ENCODE data around the gene MTMR6. TPM values are rescaled to one million over a fixed set of nuclear protein-coding genes. Genes with fewer than 3 reads are reported as not detected.

MTMR6 gene
- total RNA-seq, 1 experiment from 2014 or later = 9.7 TPM

GRCh38 chr13:25286308-25286968, 850 bp downstream of the MTMR6 start:
- no peak for TF ChIP-seq CTCF (IDR thresholded peaks at IDR 0.05)
- no peak for TF ChIP-seq POLR2AphosphoS5 (IDR thresholded peaks at IDR 0.05; ENCODE audit: low read depth, low read length)
- TF ChIP-seq, protein P1, sequence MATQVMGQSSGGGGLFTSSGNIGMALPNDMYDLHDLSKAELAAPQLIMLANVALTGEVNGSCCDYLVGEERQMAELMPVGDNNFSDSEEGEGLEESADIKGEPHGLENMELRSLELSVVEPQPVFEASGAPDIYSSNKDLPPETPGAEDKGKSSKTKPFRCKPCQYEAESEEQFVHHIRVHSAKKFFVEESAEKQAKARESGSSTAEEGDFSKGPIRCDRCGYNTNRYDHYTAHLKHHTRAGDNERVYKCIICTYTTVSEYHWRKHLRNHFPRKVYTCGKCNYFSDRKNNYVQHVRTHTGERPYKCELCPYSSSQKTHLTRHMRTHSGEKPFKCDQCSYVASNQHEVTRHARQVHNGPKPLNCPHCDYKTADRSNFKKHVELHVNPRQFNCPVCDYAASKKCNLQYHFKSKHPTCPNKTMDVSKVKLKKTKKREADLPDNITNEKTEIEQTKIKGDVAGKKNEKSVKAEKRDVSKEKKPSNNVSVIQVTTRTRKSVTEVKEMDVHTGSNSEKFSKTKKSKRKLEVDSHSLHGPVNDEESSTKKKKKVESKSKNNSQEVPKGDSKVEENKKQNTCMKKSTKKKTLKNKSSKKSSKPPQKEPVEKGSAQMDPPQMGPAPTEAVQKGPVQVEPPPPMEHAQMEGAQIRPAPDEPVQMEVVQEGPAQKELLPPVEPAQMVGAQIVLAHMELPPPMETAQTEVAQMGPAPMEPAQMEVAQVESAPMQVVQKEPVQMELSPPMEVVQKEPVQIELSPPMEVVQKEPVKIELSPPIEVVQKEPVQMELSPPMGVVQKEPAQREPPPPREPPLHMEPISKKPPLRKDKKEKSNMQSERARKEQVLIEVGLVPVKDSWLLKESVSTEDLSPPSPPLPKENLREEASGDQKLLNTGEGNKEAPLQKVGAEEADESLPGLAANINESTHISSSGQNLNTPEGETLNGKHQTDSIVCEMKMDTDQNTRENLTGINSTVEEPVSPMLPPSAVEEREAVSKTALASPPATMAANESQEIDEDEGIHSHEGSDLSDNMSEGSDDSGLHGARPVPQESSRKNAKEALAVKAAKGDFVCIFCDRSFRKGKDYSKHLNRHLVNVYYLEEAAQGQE (IDR thresholded peaks at IDR 0.05; ENCODE audit: insufficient read depth in 1 of 2, low read depth in 2 of 2, low read length in 1 of 2) = no peak
- no peak for TF ChIP-seq SIN3A (IDR thresholded peaks at IDR 0.05; ENCODE audit: borderline replicate concordance, insufficient read depth, low read depth, low read length)
- TF ChIP-seq TCF7L2 (IDR thresholded peaks at IDR 0.05; ENCODE audit: low read depth, low read length) = no peak
- BruUV-seq (replicated peaks) = TSS peak; percentile 77
- in situ Hi-C loops (cut with HindIII; ENCODE audit: low pct_unique_long_range_greater_than_20kb, low sequenced_read_pairs) = no loop called here
- ATAC-seq = peak; percentile 56
- Histone ChIP-seq H3K4me3 (ENCODE audit: low read depth in 2 of 2, low read length in 2 of 2) (peak overlapping the region; percentile 80 to 86), H3K36me3 (ENCODE audit: control insufficient read depth, insufficient read depth, low read length) (peaks cover 4% of the 10 kb centered on the region; the same call in 1 of the 2 replicates), H3K9me3 (ENCODE audit: control insufficient read depth, insufficient read depth, low read depth, low read length) (no peaks in the 10 kb centered on the region), H3K27ac (ENCODE audit: low read length) (peak overlapping the region; percentile 86), H3K4me1 (ENCODE audit: control insufficient read depth, insufficient read depth, low read length) (no peaks in the 10 kb centered on the region; the same call in 1 of the 2 replicates), H3K27me3 (ENCODE audit: control insufficient read depth, insufficient read depth, low read length) (no peaks in the 10 kb centered on the region)
- intact Hi-C loops (cut with micrococcal nuclease; ENCODE audit: unreplicated experiment) = no loop called here
- ChIA-PET POLR2A (interaction anchor here (0.6 kb wide), 1 partner anchor 14 kb away, joined by 3 read pairs; no protein-coding TSS in a partner anchor), CTCF (no interaction called here)
- DNase-seq (ENCODE audit: low read depth, low spot score) = no peak

DNA sequence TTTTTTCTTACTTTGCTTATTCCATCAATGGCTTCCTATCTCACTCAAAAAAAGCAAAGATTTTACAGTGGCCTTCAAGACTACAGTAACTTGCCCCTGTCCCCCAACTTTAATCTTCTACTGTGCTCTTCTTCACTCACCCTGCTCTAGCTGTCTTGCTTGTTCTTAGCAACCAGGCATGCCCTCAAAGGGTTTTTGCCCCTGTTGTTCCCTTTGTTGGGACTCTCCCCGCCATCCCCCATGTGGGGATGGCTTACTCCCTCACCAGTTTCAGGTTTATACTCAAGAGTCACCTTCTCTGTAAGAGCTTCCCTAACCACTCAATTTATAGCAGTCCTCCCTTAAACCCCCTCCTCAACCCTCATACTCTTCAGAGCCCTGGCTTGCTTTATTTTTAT, 5.4 kb downstream of the MTMR6 start:
- DNase-seq (ENCODE audit: low read depth, low spot score) = no peak
- CTCF ChIA-PET = no interaction called here
- ATAC-seq = no peak
- Histone ChIP-seq H3K27ac (ENCODE audit: low read length) (no peak overlapping the region), H3K36me3 (ENCODE audit: control insufficient read depth, insufficient read depth, low read length) (peaks cover 3% of the 10 kb centered on the region; the same call in 1 of the 2 replicates), H3K4me3 (ENCODE audit: low read depth in 2 of 2, low read length in 2 of 2) (no peak overlapping the region), H3K9me3 (ENCODE audit: control insufficient read depth, insufficient read depth, low read depth, low read length) (no peaks in the 10 kb centered on the region), H3K4me1 (ENCODE audit: control insufficient read depth, insufficient read depth, low read length) (no peaks in the 10 kb centered on the region; the same call in 1 of the 2 replicates), H3K27me3 (ENCODE audit: control insufficient read depth, insufficient read depth, low read length) (no peaks in the 10 kb centered on the region)
- TF ChIP-seq CTCF (IDR thresholded peaks at IDR 0.05) (no peak), TCF7L2 (IDR thresholded peaks at IDR 0.05; ENCODE audit: low read depth, low read length) (no peak), POLR2AphosphoS5 (IDR thresholded peaks at IDR 0.05; ENCODE audit: low read depth, low read length) (no peak), SIN3A (IDR thresholded peaks at IDR 0.05; ENCODE audit: borderline replicate concordance, insufficient read depth, low read depth, low read length) (no peak)
- TF ChIP-seq, protein P1 (IDR thresholded peaks at IDR 0.05; ENCODE audit: insufficient read depth in 1 of 2, low read depth in 2 of 2, low read length in 1 of 2) = no peak
- BruUV-seq (replicated peaks) = no TSS peak
- POLR2A ChIA-PET = no interaction called here
- in situ Hi-C loops (cut with HindIII; ENCODE audit: low pct_unique_long_range_greater_than_20kb, low sequenced_read_pairs) (no loop called here), intact Hi-C loops (cut with micrococcal nuclease; ENCODE audit: unreplicated experiment) (no loop called here)

Measured in Panc1 (cell line).